Right renal cortex interstitium (tissue), 3 donors: ENCODE data around the gene SOCS1. TPM values are rescaled to one million over a fixed set of nuclear protein-coding genes. Genes with fewer than 3 reads are reported as not detected.
"Not testable (repeated sequence)": the region's sequence is repeated elsewhere in the genome, so short reads cannot be mapped to it uniquely, and the experiment has no call there.

Source experiments
- DNase-seq, 3 donors: peaks; one replicate each; pipeline ENCODE4 v3.0.0-alpha.2; 2013; ENCODE audit warnings: low read depth in 3 of 3, low spot score in 2 of 3
- polyA plus RNA-seq, 3 donors: library from polyadenylated mRNA; unstranded; fragments of 120-200 nt; gene quantifications; one replicate each; pipeline ENCODE4 v1.2.1, GENCODE V29; 2013; ENCODE audit not compliant: insufficient read length in 3 of 3

The SOCS1 gene, protein sequence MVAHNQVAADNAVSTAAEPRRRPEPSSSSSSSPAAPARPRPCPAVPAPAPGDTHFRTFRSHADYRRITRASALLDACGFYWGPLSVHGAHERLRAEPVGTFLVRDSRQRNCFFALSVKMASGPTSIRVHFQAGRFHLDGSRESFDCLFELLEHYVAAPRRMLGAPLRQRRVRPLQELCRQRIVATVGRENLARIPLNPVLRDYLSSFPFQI
- 1 to 10 TPM; 3.4 to 6.6 (median 4.9) TPM for polyA plus RNA-seq

GRCh38 chr16:11255737-11256660 lies at the start of gene SOCS1:
TSS of gene SOCS1 (minus strand) at chr16:11256204. CDS start at chr16:11255478, 726 bp downstream.
- peak in 2 of 3 donors; percentile 72 to 78 for DNase-seq

GRCh38 chr16:11303405-11304138 lies 47.6 kb upstream of the SOCS1 start:
- DNase-seq, result no peak

GRCh38 chr16:11302977-11303376 lies 47.0 kb upstream of the SOCS1 start:
- no peak for DNase-seq

DNA sequence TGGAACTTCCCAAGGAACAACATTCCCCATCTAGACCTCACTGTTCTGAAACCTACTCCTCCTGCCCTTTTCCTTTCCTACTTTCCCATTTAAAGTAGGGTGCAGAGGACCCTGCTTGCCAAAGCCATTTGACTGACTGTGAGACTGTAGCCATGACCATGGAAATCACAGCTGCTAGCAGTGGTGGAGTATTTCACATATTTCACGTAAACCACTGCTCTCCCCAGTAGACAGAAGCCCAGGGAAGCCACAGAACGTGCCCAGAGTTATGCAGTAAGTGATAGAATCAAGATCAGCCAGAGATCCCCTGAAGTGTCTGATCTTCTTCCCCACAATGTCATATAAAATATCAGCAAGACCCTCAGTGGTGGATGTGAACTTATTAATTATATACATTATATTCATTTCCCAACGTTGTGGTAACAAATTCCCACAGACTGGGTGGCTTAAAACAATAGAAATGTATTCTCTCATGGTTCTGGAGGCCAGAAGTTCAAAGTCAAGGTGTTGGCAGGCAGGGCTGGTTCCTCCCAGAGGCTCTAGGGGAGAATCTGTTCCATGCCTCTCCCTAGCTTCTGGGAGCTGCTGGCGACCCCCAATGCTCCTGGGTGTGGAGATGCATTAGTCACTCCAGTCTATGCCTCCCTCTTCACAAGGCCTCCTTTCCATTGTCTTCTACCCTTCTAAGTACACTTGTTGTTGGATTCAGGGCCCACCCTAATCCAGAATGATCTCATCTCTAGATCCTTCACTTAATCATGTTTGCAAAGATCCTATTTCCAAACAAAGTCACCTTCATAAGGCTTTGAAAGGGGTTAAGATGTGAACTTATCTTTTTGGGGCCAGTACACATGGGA lies 45.9 kb upstream of the SOCS1 start:
- DNase-seq, result no peak

DNA sequence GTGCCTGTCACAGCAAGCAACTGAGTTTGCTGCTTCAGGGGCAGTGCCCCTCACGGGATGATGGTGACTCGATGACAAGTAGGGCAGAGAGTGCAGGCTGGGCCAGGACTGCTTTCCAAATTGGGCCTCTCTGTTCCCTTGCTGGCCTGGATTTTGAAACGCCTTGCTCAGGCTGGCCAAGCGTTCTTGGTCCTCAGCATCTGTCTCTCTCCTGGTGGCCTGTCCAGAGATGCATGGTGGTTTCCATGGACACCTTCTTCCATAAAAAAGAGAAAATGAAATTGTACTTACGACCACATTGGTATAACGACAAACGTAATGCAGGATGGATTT lies 44.5 kb upstream of the SOCS1 start:
- DNase-seq, result no peak

DNA sequence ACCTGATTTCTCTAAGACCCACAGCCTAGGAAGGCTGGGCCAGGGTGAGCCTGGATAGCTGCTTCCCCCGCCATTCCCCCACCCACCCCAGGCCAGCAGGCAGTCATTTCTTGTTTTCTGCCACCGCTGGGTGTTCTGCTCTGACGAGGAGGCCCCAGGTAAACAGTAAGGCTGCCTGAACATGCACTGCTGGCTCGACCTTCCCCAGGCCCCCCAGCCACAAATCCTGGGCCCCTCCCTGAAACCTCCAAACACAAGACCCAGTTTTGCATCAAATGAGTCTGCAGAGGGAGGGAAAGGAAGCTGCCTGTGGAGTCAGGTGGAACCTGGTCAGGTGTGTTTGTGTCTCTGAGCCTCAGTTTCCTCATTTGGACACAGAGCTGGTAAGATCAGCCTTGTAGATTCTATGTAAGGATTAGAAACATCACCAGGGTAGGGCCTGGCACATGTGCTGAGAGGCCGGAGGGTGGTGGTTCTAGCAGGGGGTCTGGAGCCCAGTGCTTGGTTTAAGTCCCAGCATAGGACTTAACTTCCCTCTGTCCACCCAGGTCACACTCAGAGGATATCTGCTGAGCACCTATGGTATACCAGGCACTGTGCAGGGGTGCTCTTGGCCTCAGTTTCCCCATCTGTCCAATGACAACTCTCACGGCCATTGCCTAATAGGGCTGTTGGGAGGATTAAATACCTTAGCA lies 44.0 kb upstream of the SOCS1 start:
- no peak for DNase-seq

- not testable (repeated sequence) for DNase-seq
Measured at GRCh38 chr16:11298950-11299547, 43.0 kb upstream of the SOCS1 start.

DNA sequence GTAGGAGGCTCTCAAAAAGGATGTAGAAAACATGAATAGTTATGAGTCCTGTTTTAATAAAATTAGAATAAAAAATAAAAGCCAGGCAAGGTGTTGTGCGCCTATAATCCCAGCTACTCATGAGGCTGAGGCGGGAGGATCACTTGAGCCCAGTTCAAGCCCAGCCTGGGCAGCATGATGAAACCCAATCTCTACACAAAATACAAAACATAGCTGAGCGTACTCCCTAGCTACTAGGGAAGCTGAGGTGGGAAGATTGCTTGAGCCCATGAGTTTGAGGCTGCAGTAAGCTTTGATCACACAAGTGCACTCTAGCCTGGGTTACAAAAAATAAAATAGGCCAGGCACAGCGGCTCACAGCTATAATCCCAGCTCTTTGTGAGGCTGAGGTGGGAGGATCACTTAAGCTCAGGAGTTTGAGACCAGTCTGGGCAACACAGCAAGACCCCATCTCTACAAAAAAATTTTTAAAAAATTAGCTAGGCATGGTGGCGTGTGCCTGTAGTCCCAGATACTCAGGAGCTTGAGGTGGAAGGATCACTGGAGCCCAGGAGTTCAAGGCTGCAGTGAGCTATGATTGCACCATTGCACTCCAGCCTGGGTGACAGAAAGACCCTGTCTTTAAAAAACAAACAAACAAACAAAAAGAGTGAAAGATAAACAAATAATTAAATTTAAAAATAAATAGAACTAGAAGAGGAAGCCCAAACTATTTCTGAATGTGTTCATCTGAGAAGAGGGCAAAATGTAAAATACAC lies 42.3 kb upstream of the SOCS1 start:
- DNase-seq, result no peak

DNA sequence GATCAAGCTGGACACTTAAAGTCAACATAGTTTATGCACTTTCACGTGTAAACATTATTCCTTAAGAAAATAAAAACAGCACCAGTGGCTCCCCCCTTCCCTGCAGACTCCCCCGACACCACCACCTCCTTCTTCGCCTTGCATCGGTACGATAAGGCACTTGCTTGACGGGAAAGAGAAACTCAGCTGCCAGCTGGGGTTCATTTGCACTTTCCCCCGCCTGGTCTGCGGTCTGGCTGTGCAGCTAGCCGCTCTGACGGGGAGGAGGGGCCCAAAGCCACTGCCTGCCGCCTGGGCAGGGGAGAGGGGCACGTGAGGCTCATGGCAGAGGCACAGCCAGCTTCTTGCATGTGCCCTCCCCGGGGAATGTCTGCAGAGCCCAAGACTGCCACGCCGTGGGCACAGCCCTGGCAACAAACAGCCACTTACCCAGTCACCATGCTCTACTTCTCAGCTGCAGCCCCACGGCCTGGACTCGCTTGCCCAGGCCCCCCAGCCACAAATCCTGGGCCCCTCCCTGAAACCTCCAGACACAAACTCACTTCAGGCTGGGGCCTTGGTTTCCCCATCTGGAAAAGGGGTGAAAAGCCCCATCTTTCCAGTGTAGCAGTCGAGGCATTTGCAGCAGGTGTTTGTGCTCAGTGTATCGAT lies 41.6 kb upstream of the SOCS1 start:
- DNase-seq, result peak in 1 of 3 donors; percentile 47

GRCh38 chr16:11296706-11297491 lies 40.9 kb upstream of the SOCS1 start:
- DNase-seq, result no peak

DNA sequence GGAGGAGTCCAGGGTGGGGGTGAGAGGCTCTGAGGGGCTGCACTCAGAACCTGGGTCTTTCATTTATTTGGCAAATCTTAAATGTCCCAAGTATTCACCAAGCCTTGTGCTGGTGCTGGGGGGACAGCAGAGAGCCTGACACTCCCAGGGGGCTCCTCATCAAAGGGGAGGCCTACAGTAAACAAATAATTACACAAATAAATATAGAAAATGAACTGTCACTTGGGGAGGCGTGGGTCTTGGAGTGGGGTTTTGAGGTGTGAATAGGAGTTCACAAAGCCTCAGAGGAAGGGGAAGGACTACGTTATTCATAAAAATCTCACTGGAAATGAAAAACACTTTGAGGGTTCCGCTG lies 40.3 kb upstream of the SOCS1 start:
- DNase-seq, result no peak

DNA sequence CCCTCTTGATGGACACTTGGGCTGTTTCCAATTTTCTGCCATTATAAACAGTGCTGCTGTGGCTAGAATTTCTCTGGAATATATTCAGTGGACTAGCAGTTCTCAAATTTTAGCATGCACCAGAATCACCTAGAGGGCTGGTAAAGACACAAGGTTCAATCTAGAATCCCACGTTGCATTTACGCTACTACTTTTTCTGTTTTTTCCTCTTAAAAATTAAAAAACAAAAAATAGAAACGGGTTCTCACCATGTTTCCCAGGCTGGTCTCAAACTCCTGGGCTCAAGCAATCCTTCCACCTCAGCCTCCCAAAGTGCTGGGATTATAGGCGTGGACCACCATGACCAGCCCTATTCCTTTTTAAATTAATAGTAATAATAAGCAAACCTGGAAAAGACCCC lies 39.7 kb upstream of the SOCS1 start:
- DNase-seq, result no peak

DNA sequence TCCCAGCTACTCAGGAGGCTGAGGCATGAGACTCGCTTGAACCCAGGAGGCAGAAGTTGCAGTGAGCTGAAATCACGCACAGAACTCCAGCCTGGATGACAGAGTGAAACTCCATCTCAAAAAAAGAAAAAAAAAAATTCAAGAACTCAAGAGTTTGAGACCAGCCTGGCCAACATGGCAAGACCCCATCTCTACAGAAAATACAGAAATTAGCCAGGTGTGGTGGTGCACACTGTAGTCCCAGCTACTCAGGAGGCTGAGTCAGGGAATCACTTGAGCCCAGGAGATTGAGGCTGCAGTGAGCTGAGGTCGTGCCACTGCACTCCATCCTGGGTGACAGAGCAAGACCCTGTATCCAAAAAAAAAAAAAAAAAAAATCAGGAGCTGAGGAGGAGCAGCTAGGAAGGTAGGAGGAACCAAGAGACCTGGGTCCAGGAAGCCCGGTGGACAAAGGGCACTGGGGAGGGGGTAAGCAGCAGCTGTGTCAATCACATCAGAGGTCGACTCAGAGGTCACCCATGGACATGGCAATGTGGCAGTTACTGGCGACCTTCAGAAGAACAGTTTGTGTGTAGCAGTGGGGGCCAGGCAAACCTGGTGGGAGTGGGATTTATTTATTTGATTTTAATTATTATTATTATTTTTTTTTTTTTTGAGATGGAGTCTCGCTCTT lies 36.2 kb upstream of the SOCS1 start:
- no peak for DNase-seq

- peak in 2 of 3 donors; percentile 31 to 61 for DNase-seq
Measured at GRCh38 chr16:11291091-11291703, 35.2 kb upstream of the SOCS1 start.

GRCh38 chr16:11290102-11290893 lies 34.3 kb upstream of the SOCS1 start:
- DNase-seq, result no peak

GRCh38 chr16:11289696-11290095 lies 33.7 kb upstream of the SOCS1 start:
- DNase-seq, result not testable (repeated sequence)
